Activated CD8-positive, alpha-beta memory T cell treated with anti-CD3 and anti-CD28 coated beads, Interleukin-2, amount 50 U/mL, for 48 hours (primary cell): ENCODE data around the gene ABCA3.
"Not testable (repeated sequence)": the region's sequence is repeated elsewhere in the genome, so short reads cannot be mapped to it uniquely, and the experiment has no call there.

Experiments used
- DNase-seq: peaks from one replicate; pipeline ENCODE4 v3.0.0-alpha.2; 2020

The ABCA3 gene

GRCh38 chr16:2340564-2341455 is at the start of gene ABCA3:
Gene ABCA3 (minus strand): TSS chr16:2340728. CDS start chr16:2326466, 14,262 bp downstream.
- DNase-seq: peak; percentile 100

GRCh38 chr16:2388875-2389433 is 48.4 kb upstream of the ABCA3 start:
- no peak for DNase-seq

GRCh38 chr16:2388139-2388874 is 47.8 kb upstream of the ABCA3 start:
- no peak for DNase-seq

GRCh38 chr16:2386990-2387389 is 46.5 kb upstream of the ABCA3 start:
- DNase-seq: no peak

GRCh38 chr16:2385982-2386381 is 45.5 kb upstream of the ABCA3 start:
- not testable (repeated sequence) for DNase-seq

- DNase-seq: no peak
Observed at GRCh38 chr16:2385190-2385836, 44.8 kb upstream of the ABCA3 start.

GRCh38 chr16:2384426-2384825 is 43.9 kb upstream of the ABCA3 start:
- no peak for DNase-seq

GRCh38 chr16:2383501-2383900 is 43.0 kb upstream of the ABCA3 start:
- DNase-seq: no peak

GRCh38 chr16:2374644-2375043 is 34.1 kb upstream of the ABCA3 start:
- no peak for DNase-seq

GRCh38 chr16:2373176-2373575 is 32.6 kb upstream of the ABCA3 start:
- DNase-seq: no peak

- DNase-seq: no peak
Observed at GRCh38 chr16:2372684-2373083, 32.2 kb upstream of the ABCA3 start.

- DNase-seq: no peak
Observed at GRCh38 chr16:2371421-2371820, 30.9 kb upstream of the ABCA3 start.

GRCh38 chr16:2370721-2371120 is 30.2 kb upstream of the ABCA3 start:
- DNase-seq: no peak

- DNase-seq: no peak
Observed at GRCh38 chr16:2366660-2367309, 26.3 kb upstream of the ABCA3 start.

GRCh38 chr16:2365397-2366294 is 25.1 kb upstream of the ABCA3 start:
- DNase-seq: no peak

- no peak for DNase-seq
Observed at GRCh38 chr16:2364638-2365210, 24.2 kb upstream of the ABCA3 start.

GRCh38 chr16:2362218-2362617 is 21.7 kb upstream of the ABCA3 start:
- DNase-seq: no peak

GRCh38 chr16:2361129-2361528 is 20.6 kb upstream of the ABCA3 start:
- DNase-seq: no peak

GRCh38 chr16:2359919-2360318 is 19.4 kb upstream of the ABCA3 start:
- no peak for DNase-seq

- no peak for DNase-seq
Observed at GRCh38 chr16:2358811-2359210, 18.3 kb upstream of the ABCA3 start.

GRCh38 chr16:2357331-2357730 is 16.8 kb upstream of the ABCA3 start:
- no peak for DNase-seq
